ENCODE data around the gene SLC6A5.

Gene SLC6A5

GRCh38 chr11:20669820-20670684 is 70.6 kb downstream of the SLC6A5 start:
- TF ChIP-seq CTCF (IDR thresholded peaks at IDR 0.05; ENCODE audit: unreplicated experiment in 3 of 3): no peak
- Mint-ChIP-seq H3K27me3 (ENCODE audit: low read depth) (peaks cover 98% of the 10 kb centered on the region), H3K9me3 (peaks cover 12% of the 10 kb centered on the region), H3K36me3 (ENCODE audit: low read depth) (no peaks in the 10 kb centered on the region), H3K27ac (no peak overlapping the region), H3K4me1 (peaks cover 32% of the 10 kb centered on the region), H3K4me3 (peak overlapping the region; percentile 87 to 91 (median 88))

GRCh38 chr11:20670932-20671403 is 71.6 kb downstream of the SLC6A5 start:
- Mint-ChIP-seq H3K36me3 (ENCODE audit: low read depth) (no peaks in the 10 kb centered on the region), H3K27me3 (ENCODE audit: low read depth) (peaks cover 97% of the 10 kb centered on the region), H3K9me3 (peaks cover 5% of the 10 kb centered on the region), H3K27ac (no peak overlapping the region), H3K4me3 (peak overlapping the region; percentile 74 to 88 (median 79)), H3K4me1 (peaks cover 32% of the 10 kb centered on the region)
- TF ChIP-seq CTCF (IDR thresholded peaks at IDR 0.05; ENCODE audit: unreplicated experiment in 3 of 3): no peak

GRCh38 chr11:20671856-20672546 is 72.6 kb downstream of the SLC6A5 start:
- peak; percentile 10 to 40 (median 38) for TF ChIP-seq CTCF (IDR thresholded peaks at IDR 0.05; ENCODE audit: unreplicated experiment in 3 of 3)
- no peaks in the 10 kb centered on the region for H3K36me3 Mint-ChIP-seq (ENCODE audit: low read depth)
- peaks cover 32% of the 10 kb centered on the region for H3K4me1 Mint-ChIP-seq
- no peaks in the 10 kb centered on the region for H3K9me3 Mint-ChIP-seq
- H3K27me3 Mint-ChIP-seq (ENCODE audit: low read depth): peaks cover 92% of the 10 kb centered on the region
- H3K27ac Mint-ChIP-seq: no peak overlapping the region
- H3K4me3 Mint-ChIP-seq: peak overlapping the region; percentile 47 to 69 (median 61)

- Mint-ChIP-seq H3K9me3 (no peaks in the 10 kb centered on the region), H3K36me3 (ENCODE audit: low read depth) (no peaks in the 10 kb centered on the region)
These were observed 73.2 kb downstream of the SLC6A5 start for GRCh38 chr11:20672575-20672974.

GRCh38 chr11:20676658-20677057 is 77.2 kb downstream of the SLC6A5 start:
- H3K9me3 Mint-ChIP-seq: no peaks in the 10 kb centered on the region
- peaks cover 57% of the 10 kb centered on the region for H3K27me3 Mint-ChIP-seq (ENCODE audit: low read depth)
- no peak for TF ChIP-seq CTCF (IDR thresholded peaks at IDR 0.05; ENCODE audit: unreplicated experiment in 3 of 3)
- no peak overlapping the region for H3K27ac Mint-ChIP-seq
- H3K4me3 Mint-ChIP-seq: no peak overlapping the region
- H3K36me3 Mint-ChIP-seq (ENCODE audit: low read depth): no peaks in the 10 kb centered on the region
- H3K4me1 Mint-ChIP-seq: peaks cover 8% of the 10 kb centered on the region

More at GRCh38 chr11:20672575-20672974, 73.2 kb downstream of the SLC6A5 start:
- Mint-ChIP-seq H3K4me1 (peaks cover 32% of the 10 kb centered on the region), H3K27ac (no peak overlapping the region), H3K4me3 (peak overlapping the region in 1 of 3 experiments; percentile 5), H3K27me3 (ENCODE audit: low read depth) (peaks cover 86% of the 10 kb centered on the region)
- peak in 2 of 3 experiments; percentile 27 to 43 for TF ChIP-seq CTCF (IDR thresholded peaks at IDR 0.05; ENCODE audit: unreplicated experiment in 3 of 3)
